HL-60 (cell line): Measurements from ENCODE around the gene SGIP1.

Experiments
- DNase-seq, 2 experiments: peaks; one replicate each; pipeline ENCODE4 v3.0.0-alpha.2; 2010 to 2020; ENCODE audit warnings: low read depth in 1 of 2, low spot score in 1 of 2
- H3K27ac ChIP-seq: fragments of 250-450 bp; sonication (Bioruptor Pico); replicated peaks from 2 replicates; pipeline ENCODE4 v1.5.1; 2020; ENCODE audit warnings: mild to moderate bottlenecking, moderate library complexity
- H3K27me3 ChIP-seq: fragments of 250-450 bp; sonication (Bioruptor Pico); 2 replicates; pipeline ENCODE4 v1.5.1; 2021; ENCODE audit warnings: mild to moderate bottlenecking, moderate library complexity; ENCODE audit not compliant: insufficient read depth, poor library complexity, severe bottlenecking
- H3K4me3 ChIP-seq: replicated peaks from 2 replicates; pipeline ENCODE4 v1.5.1; 2011; ENCODE audit warnings: mild to moderate bottlenecking, control low read depth, low read length; ENCODE audit not compliant: insufficient read depth
- GABPA ChIP-seq: IDR thresholded peaks from 2 replicates; pipeline ENCODE4 v1.6.1; 2012; ENCODE audit warnings: low read depth
- POLR2AphosphoS5 ChIP-seq: IDR thresholded peaks from 2 replicates; pipeline ENCODE4 v1.6.1; 2012; ENCODE audit warnings: low read depth
- REST ChIP-seq: IDR thresholded peaks from 2 replicates; pipeline ENCODE4 v1.6.1; 2012; ENCODE audit warnings: low read depth; ENCODE audit not compliant: insufficient replicate concordance
- SPI1 ChIP-seq: IDR thresholded peaks from 2 replicates; pipeline ENCODE4 v1.6.1; 2012; ENCODE audit warnings: low read depth, mild to moderate bottlenecking, borderline replicate concordance
- TF ChIP-seq, protein P1 (sequence below): IDR thresholded peaks from one replicate; pipeline ENCODE4 v1.5.1; 2011; ENCODE audit warnings: low read length, control low read depth, inconsistent platforms; ENCODE audit not compliant: insufficient read depth

The SGIP1 gene

DNA sequence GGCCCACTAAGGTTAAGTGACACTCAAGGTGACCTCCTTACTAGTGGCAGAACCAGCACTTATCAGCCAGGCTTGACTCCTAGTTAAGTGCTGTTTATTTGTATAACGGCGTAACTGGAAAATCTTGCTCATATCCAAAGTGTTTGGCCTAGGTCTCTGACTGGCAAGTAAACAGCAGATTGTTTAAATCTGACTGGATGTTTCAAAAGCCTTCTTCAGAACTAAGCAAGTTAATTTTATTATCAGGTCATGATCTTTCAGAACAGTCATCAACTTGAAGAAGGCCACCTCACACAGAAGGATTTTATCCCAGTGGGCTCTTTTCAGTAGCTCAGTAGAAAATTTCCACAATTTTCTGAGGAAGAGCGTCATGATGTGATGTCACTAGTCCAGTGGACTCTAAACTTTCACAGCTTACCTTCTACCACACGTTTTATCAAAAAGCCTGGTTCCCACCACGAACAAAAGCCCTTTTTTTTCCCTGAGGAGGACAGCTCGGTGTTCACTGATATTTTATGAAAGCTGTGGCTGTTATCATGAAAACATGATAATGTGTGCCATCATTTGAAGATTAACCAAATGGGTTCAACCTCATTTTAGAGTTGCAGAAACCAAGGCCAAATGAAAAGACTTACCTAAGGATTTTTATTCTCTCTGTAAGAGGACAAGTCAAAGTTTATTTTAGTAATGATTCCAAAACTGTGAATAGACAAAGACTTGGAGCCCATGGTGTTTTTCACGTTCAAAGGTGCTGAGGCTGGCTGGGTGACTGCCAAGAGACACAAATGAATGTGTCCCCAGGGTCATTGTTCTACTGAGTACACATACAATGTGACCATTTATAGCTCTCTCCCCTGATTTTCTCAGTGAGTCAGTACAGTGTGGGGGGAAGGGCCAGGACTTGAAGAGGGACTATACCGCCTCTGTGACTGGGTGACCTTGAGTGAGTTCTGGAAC lies 9.1 kb downstream of the SGIP1 start:
- Histone ChIP-seq H3K27ac (no peak overlapping the region), H3K27me3 (peaks cover 3% of the 10 kb centered on the region), H3K4me3 (no peak overlapping the region)
- TF ChIP-seq REST, result no peak
- DNase-seq, result no peak

DNA sequence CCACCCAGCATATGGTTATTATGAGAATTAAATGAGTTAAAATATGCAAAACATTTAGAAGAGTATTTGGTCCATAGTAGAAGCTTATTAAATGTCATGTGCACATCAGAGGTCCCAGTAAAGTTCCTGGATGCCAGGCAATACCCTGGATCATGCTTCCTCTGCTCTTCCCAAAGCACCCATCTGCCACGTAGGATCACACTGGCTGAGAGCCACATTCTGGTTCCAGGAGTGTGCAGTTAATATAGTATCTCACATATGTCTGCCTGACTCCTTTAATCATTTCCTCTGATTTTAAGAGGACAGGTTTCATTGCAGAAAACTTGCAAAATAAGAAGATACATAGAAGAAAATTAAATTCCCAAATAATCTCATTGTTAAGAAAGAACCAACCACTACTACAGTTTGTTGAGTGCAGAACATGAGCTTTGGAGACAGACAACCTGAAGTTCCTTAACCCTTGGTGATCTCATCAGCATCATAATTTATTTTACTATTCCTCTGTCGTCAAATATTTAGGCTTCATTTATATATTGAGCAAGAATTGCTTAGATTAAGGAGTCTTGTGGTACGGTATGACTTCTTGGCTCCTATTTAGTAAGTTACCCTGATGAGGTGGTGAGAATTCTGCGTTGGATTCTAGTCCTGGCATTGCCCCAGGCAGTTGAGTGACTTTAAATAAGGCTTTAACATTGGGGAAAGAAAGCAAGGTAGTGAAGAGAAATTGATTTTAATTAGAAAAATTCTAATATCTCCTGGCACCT lies 12.3 kb downstream of the SGIP1 start:
- Histone ChIP-seq H3K27me3 (no peaks in the 10 kb centered on the region), H3K27ac (no peak overlapping the region), H3K4me3 (no peak overlapping the region)
- no peak for DNase-seq
- TF ChIP-seq, protein P1, sequence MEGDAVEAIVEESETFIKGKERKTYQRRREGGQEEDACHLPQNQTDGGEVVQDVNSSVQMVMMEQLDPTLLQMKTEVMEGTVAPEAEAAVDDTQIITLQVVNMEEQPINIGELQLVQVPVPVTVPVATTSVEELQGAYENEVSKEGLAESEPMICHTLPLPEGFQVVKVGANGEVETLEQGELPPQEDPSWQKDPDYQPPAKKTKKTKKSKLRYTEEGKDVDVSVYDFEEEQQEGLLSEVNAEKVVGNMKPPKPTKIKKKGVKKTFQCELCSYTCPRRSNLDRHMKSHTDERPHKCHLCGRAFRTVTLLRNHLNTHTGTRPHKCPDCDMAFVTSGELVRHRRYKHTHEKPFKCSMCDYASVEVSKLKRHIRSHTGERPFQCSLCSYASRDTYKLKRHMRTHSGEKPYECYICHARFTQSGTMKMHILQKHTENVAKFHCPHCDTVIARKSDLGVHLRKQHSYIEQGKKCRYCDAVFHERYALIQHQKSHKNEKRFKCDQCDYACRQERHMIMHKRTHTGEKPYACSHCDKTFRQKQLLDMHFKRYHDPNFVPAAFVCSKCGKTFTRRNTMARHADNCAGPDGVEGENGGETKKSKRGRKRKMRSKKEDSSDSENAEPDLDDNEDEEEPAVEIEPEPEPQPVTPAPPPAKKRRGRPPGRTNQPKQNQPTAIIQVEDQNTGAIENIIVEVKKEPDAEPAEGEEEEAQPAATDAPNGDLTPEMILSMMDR, result no peak
- TF ChIP-seq REST, result no peak
- TF ChIP-seq GABPA, result no peak
- no peak for TF ChIP-seq SPI1
- no peak for TF ChIP-seq POLR2AphosphoS5

DNA sequence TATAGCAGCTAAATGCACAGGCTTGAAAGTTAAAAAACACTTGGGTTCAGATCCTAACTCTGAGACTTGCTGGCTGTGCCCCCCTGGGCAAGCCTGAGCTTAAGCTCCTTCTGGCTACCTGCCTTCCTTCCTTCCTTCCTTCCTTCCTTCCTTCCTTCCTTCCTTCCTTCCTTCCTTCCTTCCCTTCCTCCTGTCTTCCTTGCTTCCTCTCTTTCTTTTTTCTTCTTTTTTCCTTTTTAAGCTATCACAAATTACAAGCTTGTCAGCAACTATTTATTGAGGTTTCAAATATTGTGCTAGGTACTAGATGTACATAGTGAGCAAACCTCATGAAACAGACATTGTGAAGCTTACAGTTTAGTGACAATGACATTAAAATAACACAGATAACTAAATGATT lies 15.1 kb downstream of the SGIP1 start:
- no peak for DNase-seq
- H3K4me3 ChIP-seq, result no peak overlapping the region
- no peaks in the 10 kb centered on the region for H3K27me3 ChIP-seq
- no peak overlapping the region for H3K27ac ChIP-seq
- TF ChIP-seq, protein P1, result no peak
- no peak for TF ChIP-seq REST
- no peak for TF ChIP-seq POLR2AphosphoS5
- no peak for TF ChIP-seq SPI1
- TF ChIP-seq GABPA, result no peak
